B cell (primary cell): ENCODE data around the gene SGPL1. TPM values are rescaled to one million over a fixed set of nuclear protein-coding genes. Genes with fewer than 3 reads are reported as not detected.

Experiments used
- ATAC-seq: fragments of 200-7000 bp; cut with Tn5 transposase; one replicate; pipeline ENCODE4 v1.10.0; 2021; ENCODE audit warnings: low read depth, mild to moderate bottlenecking, moderate number of reproducible peaks, moderate library complexity
- CTCF ChIA-PET: fragments of 350-600 bp; sonication (Branson Sonifier 250); formaldehyde crosslinking; loops from one replicate; lab custom pipeline; 2021; ENCODE audit warnings: antibody characterized with exemption, inconsistent platforms; lab: Charles Lee
- POLR2A ChIA-PET: fragments of 350-600 bp; sonication (Branson Sonifier 250); formaldehyde crosslinking; loops from one replicate; lab custom pipeline; 2021; ENCODE audit warnings: antibody characterized with exemption; lab: Charles Lee
- DNase-seq: peaks from one replicate; pipeline ENCODE4 v3.0.0; 2013
- H2AFZ ChIP-seq: 2 replicates; pipeline ENCODE4 v1.6.1; 2012; ENCODE audit warnings: mild to moderate bottlenecking, low read depth, low read length; ENCODE audit not compliant: insufficient read depth, poor library complexity, severe bottlenecking
- H3K27ac ChIP-seq, 2 donors: 1 replicate in 1 of 2; 2 replicates in 1 of 2; pipeline ENCODE4 v1.5.1; 2012 to 2013; ENCODE audit warnings: low read length in 2 of 2, mild to moderate bottlenecking in 2 of 2, moderate library complexity in 1 of 2
- H3K27me3 ChIP-seq, 4 experiments: fragments of 200-600 bp in 1 of 4; sonication (generic) in 1 of 4; replicated peaks in 1 of 4; 1 replicate in 2 of 4; 2 replicates in 2 of 4; pipeline versions ENCODE4 v1.6.1 to v1.7.0; 2013 to 2016; ENCODE audit warnings: low read length in 3 of 4, mild to moderate bottlenecking in 2 of 4, mixed read lengths in 1 of 4, moderate library complexity in 1 of 4; ENCODE audit not compliant: insufficient read depth in 4 of 4, control insufficient read depth in 3 of 4; ENCODE audit errors: control extremely low read depth in 1 of 4
- H3K36me3 ChIP-seq, 2 experiments: replicated peaks in 1 of 2; 1 replicate in 1 of 2; 2 replicates in 1 of 2; pipeline versions ENCODE4 v1.6.1 to v1.7.1; 2013; ENCODE audit warnings: low read length in 1 of 2; ENCODE audit not compliant: insufficient read depth in 2 of 2, control insufficient read depth in 1 of 2; ENCODE audit errors: control extremely low read depth in 1 of 2, extremely low read depth in 1 of 2
- H3K4me1 ChIP-seq, 2 donors: fragments of 200-600 bp in 1 of 2; sonication (generic) in 1 of 2; 1 replicate in 1 of 2; 2 replicates in 1 of 2; pipeline versions ENCODE4 v1.5.1 to v1.6.1; 2013 to 2017; ENCODE audit warnings: low read length in 2 of 2; ENCODE audit not compliant: control insufficient read depth in 2 of 2, insufficient read depth in 2 of 2
- H3K4me2 ChIP-seq: replicated peaks from 2 replicates; pipeline ENCODE3; 2012; ENCODE audit warnings: mild to moderate bottlenecking, low read depth, low read length; ENCODE audit not compliant: poor library complexity, severe bottlenecking
- H3K4me3 ChIP-seq, 5 experiments: fragments of 200-600 bp in 1 of 5; sonication (generic) in 1 of 5; 1 replicate in 3 of 5; 2 replicates in 2 of 5; pipeline versions ENCODE4 v1.5.1 to v1.7.0; 2011 to 2016; ENCODE audit warnings: low read length in 4 of 5, mild to moderate bottlenecking in 4 of 5, low read depth in 2 of 5, control low read depth in 1 of 5, moderate library complexity in 1 of 5; ENCODE audit not compliant: insufficient read depth in 1 of 5; ENCODE audit errors: control extremely low read depth in 1 of 5, extremely low read depth in 1 of 5
- H3K79me2 ChIP-seq: fragments of 200-600 bp; sonication (generic); one replicate; pipeline ENCODE4 v1.6.0; 2016; ENCODE audit warnings: low read length; ENCODE audit not compliant: control insufficient read depth, insufficient read depth
- H3K9ac ChIP-seq: fragments of 200-600 bp; sonication (generic); 2 replicates; pipeline ENCODE4 v1.6.1; 2017; ENCODE audit warnings: mild to moderate bottlenecking, low read length, moderate library complexity
- H3K9me3 ChIP-seq, 3 donors: one replicate each; pipeline versions ENCODE4 v1.6.1 to v1.7.1; 2013; ENCODE audit warnings: low read length in 2 of 3; ENCODE audit not compliant: control insufficient read depth in 2 of 3, insufficient read depth in 1 of 3; ENCODE audit errors: control extremely low read depth in 1 of 3
- H4K20me1 ChIP-seq: 2 replicates; pipeline ENCODE4 v1.6.0; 2012; ENCODE audit warnings: mild to moderate bottlenecking, low read length; ENCODE audit not compliant: insufficient read depth, control insufficient read depth, poor library complexity, severe bottlenecking
- H3K27ac Mint-ChIP-seq: one replicate; pipeline ENCODE4 v1.8.0; 2021; ENCODE audit warnings: mixed read lengths
- H3K27me3 Mint-ChIP-seq: one replicate; pipeline ENCODE4 v1.8.0; 2021; ENCODE audit warnings: mixed read lengths
- H3K4me1 Mint-ChIP-seq: one replicate; pipeline ENCODE4 v1.8.0; 2021; ENCODE audit warnings: mixed read lengths
- H3K4me3 Mint-ChIP-seq: one replicate; pipeline ENCODE4 v1.8.0; 2021; ENCODE audit warnings: mixed read lengths
- H3K9me3 Mint-ChIP-seq: one replicate; pipeline ENCODE4 v1.8.0; 2022; ENCODE audit warnings: mixed read lengths; ENCODE audit not compliant: insufficient read depth
- CTCF ChIP-seq: fragments of 200-600 bp; IDR thresholded peaks from one replicate; pipeline ENCODE4 v1.8.0; 2022; ENCODE audit warnings: antibody characterized with exemption, mild to moderate bottlenecking
- EZH2 ChIP-seq: IDR thresholded peaks from 2 replicates; pipeline ENCODE4 v1.6.1; 2012; ENCODE audit warnings: borderline replicate concordance, low read depth, mild to moderate bottlenecking, moderate library complexity, low read length; ENCODE audit not compliant: insufficient read depth, poor library complexity, severe bottlenecking
- whole genome bisulfite sequencing: methylation state at CpG from one replicate; pipeline ENCODE4 v1.1.5; 2013; ENCODE audit warnings: missing lambda C conversion rate; ENCODE audit not compliant: insufficient coverage; 5-methylcytosine and 5-hydroxymethylcytosine counted together
- intact Hi-C: fragments of 100-400 bp; cut with micrococcal nuclease; formaldehyde crosslinking; loops from one replicate; pipeline ENCODE4 v1.10.0; 2022
- polyA plus RNA-seq: library from polyadenylated mRNA; depleted of rRNA; stranded (reverse); fragments of >200 nt; gene quantifications from 2 replicates; pipeline ENCODE4 v1.2.3, GENCODE V29; 2012
- total RNA-seq, 2 donors: library from RNA; stranded (reverse); fragments of 120-200 nt in 1 of 2; gene quantifications; 1 replicate in 1 of 2; 2 replicates in 1 of 2; pipeline versions ENCODE4 v1.2.3 to v1.2.4, GENCODE V29; 2013 to 2022

Gene SGPL1
- total and polyA plus RNA-seq, 2 donors (not counting 1 experiment from before 2014, with no cell fraction given): 9.1 to 46.2 TPM

GRCh38 chr10:70780370-70780760 is 35.4 kb upstream of the SGPL1 start:
- Mint-ChIP-seq H3K4me3 (no peak overlapping the region), H3K27me3 (no peaks in the 10 kb centered on the region), H3K9me3 (no peaks in the 10 kb centered on the region), H3K4me1 (no peaks in the 10 kb centered on the region), H3K27ac (no peak overlapping the region)
- Histone ChIP-seq H4K20me1 (no peaks in the 10 kb centered on the region), H2AFZ (no peak overlapping the region), H3K79me2 (no peaks in the 10 kb centered on the region), H3K9ac (no peak overlapping the region), H3K4me1 (no peaks in the 10 kb centered on the region), H3K4me3 (no peak overlapping the region), H3K4me2 (no peak overlapping the region), H3K27me3 (peaks cover 0 to 3% (median 0%) of the 10 kb centered on the region in 4 experiments), H3K9me3 (no peaks in the 10 kb centered on the region), H3K36me3 (no peaks in the 10 kb centered on the region), H3K27ac (no peak overlapping the region)
- ChIA-PET POLR2A (no interaction called here), CTCF (no interaction called here)
- intact Hi-C loops: no loop called here
- no peak for TF ChIP-seq CTCF
- TF ChIP-seq EZH2: no peak
- DNase-seq (no peak), ATAC-seq (no peak)
- WGBS: 92% methylated on average over 9 of the region's 9 CpGs

GRCh38 chr10:70780772-70781171 is 35.0 kb upstream of the SGPL1 start:
- ATAC-seq: no peak
- ChIA-PET POLR2A (no interaction called here), CTCF (no interaction called here)
- intact Hi-C loops: no loop called here
- Histone ChIP-seq H3K36me3 (no peaks in the 10 kb centered on the region), H3K27ac (no peak overlapping the region), H3K4me1 (no peaks in the 10 kb centered on the region), H3K4me3 (no peak overlapping the region), H3K9ac (no peak overlapping the region), H2AFZ (no peak overlapping the region), H3K9me3 (no peaks in the 10 kb centered on the region), H3K4me2 (no peak overlapping the region), H4K20me1 (no peaks in the 10 kb centered on the region), H3K79me2 (no peaks in the 10 kb centered on the region), H3K27me3 (peaks cover 0 to 4% (median 0%) of the 10 kb centered on the region in 4 experiments)
- no peaks in the 10 kb centered on the region for H3K9me3 Mint-ChIP-seq
- H3K27me3 Mint-ChIP-seq: no peaks in the 10 kb centered on the region
- no peaks in the 10 kb centered on the region for H3K4me1 Mint-ChIP-seq
- WGBS: 93% methylated on average over 4 of the region's 4 CpGs
- H3K27ac Mint-ChIP-seq: no peak overlapping the region
- H3K4me3 Mint-ChIP-seq: no peak overlapping the region
- no peak for DNase-seq
- no peak for TF ChIP-seq EZH2
- no peak for TF ChIP-seq CTCF
